GM18867 (cell line): ENCODE measurements around the gene ARHGEF7.

Experiments
- ATAC-seq: cut with Tn5 transposase; IDR thresholded peaks from one replicate; pipeline ENCODE4 v1.9.1; 2021; ENCODE audit warnings: mild to moderate bottlenecking, moderate library complexity; ENCODE audit not compliant: unreplicated experiment

Gene ARHGEF7

GRCh38 chr13:111217641-111218040, 102.5 kb downstream of the ARHGEF7 start:
- no peak for ATAC-seq

DNA sequence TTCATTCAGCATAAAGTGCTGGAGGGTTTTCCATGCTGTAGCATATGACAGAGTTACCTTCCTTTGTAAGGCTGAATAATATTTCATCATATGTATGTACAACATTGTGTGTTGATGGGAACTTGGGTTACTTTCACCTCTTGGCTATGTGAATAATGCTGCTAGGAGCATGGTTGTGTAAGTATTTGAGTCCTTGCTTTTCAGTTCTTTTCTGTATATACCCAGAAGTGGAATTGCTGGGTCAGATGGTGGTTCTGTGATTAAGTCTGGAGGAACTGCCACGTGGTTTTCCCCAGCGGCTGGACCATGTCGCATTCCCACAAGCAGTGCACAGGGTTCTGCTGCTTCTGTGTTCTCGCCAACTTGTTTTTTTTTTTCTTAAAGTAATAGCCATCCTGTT, 104.2 kb downstream of the ARHGEF7 start:
- ATAC-seq = no peak

DNA sequence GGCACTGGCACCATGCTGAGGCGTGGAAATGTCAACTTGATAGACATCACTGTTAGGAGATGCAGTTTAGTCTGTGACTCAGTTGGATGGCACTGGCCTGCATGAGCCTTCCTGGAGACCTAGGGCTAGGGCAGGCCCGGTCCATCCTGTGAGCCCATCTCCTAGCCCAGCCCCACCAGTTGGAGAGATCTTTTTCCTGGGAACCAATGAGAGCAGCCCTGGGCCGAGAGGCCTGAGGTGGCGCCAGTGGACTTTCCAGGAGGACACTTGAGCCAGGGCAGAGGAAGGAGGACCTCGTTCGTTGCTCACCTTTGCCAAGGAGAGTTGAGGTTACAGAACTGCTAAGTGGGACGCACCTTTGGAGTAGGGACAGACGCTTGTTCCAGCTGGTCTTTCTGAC, 104.8 kb downstream of the ARHGEF7 start:
- ATAC-seq = no peak

DNA sequence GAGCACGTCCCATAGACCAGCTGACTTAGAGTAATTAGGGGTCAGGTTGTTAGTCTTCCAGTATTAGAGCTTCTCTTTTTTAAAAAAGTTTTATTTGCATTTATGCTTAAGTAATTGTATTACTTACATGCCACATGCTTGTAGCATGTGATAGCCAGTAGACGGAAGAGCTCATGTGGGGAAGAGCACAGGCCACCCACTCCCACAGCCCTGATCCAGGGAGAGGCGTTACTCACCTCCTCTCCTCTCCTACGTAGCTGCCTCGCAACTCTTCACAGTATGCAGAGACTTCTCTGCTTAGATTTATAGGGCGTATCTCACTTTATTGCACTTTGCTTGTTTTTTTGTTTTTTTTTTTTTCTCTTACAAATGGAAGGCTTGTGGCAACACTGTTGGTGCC, 110.1 kb downstream of the ARHGEF7 start:
- ATAC-seq = no peak

DNA sequence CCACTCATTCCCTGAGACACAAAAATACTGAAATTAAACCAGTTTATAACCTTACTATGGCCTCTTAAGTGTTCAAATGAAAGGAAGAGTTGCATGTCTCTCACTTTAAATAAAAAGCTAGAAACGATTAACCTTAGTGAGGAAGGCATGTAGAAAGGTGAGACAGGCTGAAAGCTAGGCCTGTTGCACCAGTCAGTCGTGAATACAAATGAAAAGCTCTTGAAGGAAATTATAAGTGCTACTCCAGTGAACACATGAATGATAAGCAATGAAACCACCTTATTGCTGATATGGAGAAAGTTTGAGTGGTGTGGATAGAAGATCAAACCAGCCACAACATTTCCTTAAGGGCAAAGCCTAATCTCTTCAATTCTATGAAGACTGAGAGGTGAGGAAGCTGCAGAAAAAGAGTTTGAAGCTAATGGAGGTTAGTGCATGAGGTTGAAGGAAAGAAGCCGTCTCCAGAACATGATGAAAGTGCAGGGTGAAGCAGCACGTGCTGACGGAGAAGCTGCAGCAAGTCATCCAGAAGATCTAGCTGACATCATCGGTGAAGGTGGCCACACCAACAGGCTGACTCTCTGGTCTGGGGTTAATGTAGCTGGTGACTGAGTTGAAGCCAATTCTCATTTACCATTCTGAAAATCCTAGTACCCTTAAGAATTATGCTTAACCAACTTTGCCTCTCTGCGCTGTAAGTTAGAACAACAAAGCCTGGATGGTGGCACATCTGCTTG, 110.9 kb downstream of the ARHGEF7 start:
- no peak for ATAC-seq

- no peak for ATAC-seq
Observed at GRCh38 chr13:111227405-111227804, 112.3 kb downstream of the ARHGEF7 start.

DNA sequence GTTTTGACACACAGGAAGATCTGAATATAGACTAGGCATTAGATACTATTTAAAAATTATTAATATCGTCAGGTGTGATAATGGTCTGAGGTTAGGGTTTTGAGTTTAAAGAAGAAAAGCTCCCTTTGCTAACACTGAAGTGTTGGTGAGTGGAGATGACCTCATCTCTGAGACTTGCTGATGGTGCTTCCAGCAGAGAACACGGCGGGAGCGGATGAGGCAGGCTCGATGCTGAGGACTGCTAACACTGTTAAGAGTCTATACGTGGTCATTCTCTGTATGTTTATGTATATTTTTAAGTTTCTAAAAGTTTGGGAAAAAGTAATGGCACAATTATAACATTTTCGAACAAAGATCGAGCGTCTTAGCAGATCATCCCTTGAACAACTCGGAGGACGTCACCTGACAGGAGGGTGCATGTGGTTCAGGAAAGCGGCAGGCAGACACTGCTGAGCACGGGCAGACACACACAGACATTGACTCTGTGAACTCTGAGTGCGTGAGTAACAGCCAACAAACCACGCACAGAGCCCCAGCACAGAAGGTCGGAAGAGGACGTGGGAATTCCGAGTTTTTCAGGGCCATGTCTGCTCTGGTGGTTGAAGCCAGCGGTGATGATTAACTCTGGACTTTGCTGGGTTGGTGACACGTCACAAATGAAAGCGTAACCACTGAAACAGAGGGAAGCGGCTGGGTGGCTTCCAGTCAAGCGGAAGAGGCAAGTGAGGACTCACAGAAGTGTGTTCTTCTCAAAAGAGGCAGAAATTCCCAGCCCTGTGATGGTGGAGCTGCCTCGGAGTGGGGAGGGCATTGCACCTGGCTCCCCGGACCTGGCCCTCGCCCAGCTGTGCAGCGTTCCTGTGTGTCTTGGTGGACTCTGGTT, 113.4 kb downstream of the ARHGEF7 start:
- peak; percentile 46 for ATAC-seq

- ATAC-seq = no peak
Observed at GRCh38 chr13:111230385-111230930, 115.3 kb downstream of the ARHGEF7 start.

GRCh38 chr13:111232191-111232590, 117.1 kb downstream of the ARHGEF7 start:
- ATAC-seq = no peak

DNA sequence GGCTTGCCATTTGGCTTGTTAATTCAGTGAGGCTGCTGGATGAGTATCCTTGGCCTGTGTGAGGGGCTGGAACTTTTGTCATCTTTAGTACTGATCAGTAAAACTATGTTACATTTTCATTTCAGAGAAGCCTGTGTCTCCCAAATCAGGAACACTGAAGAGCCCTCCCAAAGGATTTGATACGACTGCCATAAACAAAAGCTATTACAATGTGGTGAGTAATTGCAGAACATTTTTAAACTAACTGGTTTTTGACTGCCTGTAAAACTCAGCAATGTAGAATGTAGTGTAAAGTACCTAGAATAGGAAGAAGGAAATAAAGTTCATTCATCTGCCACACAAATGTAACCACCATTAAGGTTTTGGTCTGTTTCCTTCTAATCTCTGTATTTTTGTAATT, 118.0 kb downstream of the ARHGEF7 start:
- ATAC-seq = no peak

GRCh38 chr13:111239764-111240670, 124.9 kb downstream of the ARHGEF7 start:
- ATAC-seq = no peak

- ATAC-seq = no peak
Observed at GRCh38 chr13:111241006-111241755, 126.1 kb downstream of the ARHGEF7 start.

DNA sequence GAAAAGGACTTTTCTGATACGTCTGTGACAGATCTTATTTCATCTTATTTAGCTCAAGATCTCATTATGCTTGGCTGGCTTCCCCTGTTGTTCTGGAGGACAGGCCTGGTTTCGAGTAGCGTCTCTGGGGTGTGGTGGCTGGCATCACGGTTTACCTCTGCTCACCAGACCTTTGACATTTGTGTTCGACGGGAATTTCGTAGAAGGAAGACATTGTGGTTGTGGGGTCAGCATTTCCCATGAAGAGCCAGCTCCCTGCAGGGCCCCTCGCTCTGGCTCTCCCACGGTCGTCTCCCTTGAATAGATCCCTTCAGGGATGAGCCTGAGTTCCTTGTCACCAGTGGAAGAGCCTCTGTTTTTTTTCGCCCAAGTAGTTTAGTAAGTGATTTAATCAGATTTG, 126.8 kb downstream of the ARHGEF7 start:
- no peak for ATAC-seq

- no peak for ATAC-seq
Observed at GRCh38 chr13:111242585-111242984, 127.5 kb downstream of the ARHGEF7 start.

DNA sequence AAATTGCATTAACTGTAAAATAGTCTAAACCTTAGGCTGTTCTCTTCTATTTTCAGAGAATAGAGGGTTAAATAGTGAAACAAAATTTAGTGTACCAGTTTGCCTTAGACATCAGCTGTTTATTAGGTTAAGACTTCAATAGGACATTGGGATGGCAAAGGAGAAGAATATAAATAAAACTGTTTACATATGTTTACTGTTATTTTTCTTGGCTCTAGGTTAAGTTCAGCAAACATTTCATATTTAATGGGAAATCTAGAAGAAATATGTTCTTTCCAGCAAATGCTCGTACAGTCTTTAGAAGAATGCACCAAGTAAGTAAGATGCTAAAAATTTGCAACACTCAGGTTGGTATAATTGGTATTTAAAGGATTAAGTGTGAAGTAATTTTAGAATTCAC, 128.9 kb downstream of the ARHGEF7 start:
- ATAC-seq = no peak

- ATAC-seq = no peak
Observed at GRCh38 chr13:111245576-111246384, 130.7 kb downstream of the ARHGEF7 start.

GRCh38 chr13:111247552-111247951, 132.4 kb downstream of the ARHGEF7 start:
- ATAC-seq = no peak

DNA sequence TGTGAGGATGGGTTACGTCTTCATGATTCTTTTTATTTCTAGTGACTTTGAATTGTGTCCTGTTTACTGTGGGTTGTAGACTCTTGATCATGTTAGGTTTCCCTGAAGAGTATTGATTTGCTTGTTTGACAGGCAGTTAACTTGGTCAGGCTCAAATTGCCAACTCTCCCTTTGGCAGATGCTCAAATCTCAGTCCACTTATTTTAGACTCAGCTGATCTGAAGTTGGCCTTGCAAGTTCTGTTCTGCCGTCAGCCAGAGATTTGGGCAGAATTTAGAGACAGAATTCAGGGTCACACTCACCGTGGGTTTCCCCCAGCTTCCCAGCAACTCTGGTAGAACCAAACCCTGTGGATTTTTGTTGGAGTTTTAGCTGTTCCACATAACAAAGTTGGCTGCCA, 133.7 kb downstream of the ARHGEF7 start:
- no peak for ATAC-seq

DNA sequence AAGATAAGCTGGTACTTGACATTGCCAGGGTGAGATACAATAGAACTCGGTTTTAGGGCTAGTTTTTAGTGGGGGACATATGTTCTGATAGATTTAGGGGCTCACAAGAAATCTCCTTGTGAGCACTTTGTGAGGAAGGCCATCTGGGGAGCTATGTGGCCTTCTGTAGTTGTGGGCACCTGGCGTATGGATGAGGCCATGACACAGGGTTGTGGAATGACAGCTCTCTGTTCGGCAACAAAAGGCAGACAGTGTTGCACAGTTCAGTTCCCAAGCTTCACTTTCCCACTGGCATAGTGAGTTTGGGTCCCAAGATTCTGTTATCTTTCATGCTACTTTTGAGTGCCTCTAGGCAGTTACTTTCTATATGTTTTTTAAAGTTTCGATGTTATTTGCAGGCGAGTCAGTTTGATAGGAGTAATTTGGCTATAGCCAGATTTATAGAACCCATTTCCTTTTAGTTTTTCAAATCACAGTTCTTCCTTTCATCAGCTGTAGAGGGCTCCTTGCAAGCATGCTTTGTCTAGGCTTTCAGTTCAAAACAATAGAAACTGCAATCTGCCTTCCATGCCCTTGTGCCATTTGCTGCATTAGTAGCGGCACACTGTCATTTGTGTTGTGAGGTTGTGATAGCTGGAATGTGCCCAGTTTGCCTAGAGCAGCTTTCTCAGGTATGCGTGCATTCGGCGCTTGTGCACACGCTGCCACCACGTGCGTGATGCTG, 134.7 kb downstream of the ARHGEF7 start:
- ATAC-seq = no peak
